Measurements from ENCODE around the gene HOXB4.
"Not testable (repeated sequence)": the region's sequence is repeated elsewhere in the genome, so short reads cannot be mapped to it uniquely, and the experiment has no call there.

HOXB4 gene

GRCh38 chr17:48548523-48549280 lies 29.4 kb downstream of the HOXB4 start:
- DNase-seq (ENCODE audit: low read depth, low spot score): no peak

- no peak for DNase-seq (ENCODE audit: low read depth, low spot score)
Observed at GRCh38 chr17:48547808-48548522, 30.2 kb downstream of the HOXB4 start.

GRCh38 chr17:48546924-48547807 lies 31.0 kb downstream of the HOXB4 start:
- DNase-seq (ENCODE audit: low read depth, low spot score): no peak

- no peak for DNase-seq (ENCODE audit: low read depth, low spot score)
Observed at GRCh38 chr17:48546137-48546923, 31.8 kb downstream of the HOXB4 start.

- no peak for DNase-seq (ENCODE audit: low read depth, low spot score)
Observed at GRCh38 chr17:48545539-48545938, 32.6 kb downstream of the HOXB4 start.

- DNase-seq (ENCODE audit: low read depth, low spot score): no peak
Observed at GRCh38 chr17:48545022-48545375, 33.2 kb downstream of the HOXB4 start, which contains the start of gene HOXB2. Gene HOXB2 (minus strand): TSS chr17:48545109. CDS start chr17:48544911, 198 bp downstream.

- DNase-seq (ENCODE audit: low read depth, low spot score): no peak
Observed at GRCh38 chr17:48544349-48545021, 33.7 kb downstream of the HOXB4 start.

- no peak for DNase-seq (ENCODE audit: low read depth, low spot score)
Observed at GRCh38 chr17:48543854-48544348, 34.2 kb downstream of the HOXB4 start.

- DNase-seq (ENCODE audit: low read depth, low spot score): no peak
Observed at GRCh38 chr17:48543107-48543853, 34.9 kb downstream of the HOXB4 start.

- no peak for DNase-seq (ENCODE audit: low read depth, low spot score)
Observed at GRCh38 chr17:48542698-48543106, 35.4 kb downstream of the HOXB4 start.

GRCh38 chr17:48542114-48542656 lies 36.0 kb downstream of the HOXB4 start:
- no peak for DNase-seq (ENCODE audit: low read depth, low spot score)

- DNase-seq (ENCODE audit: low read depth, low spot score): no peak
Observed at GRCh38 chr17:48541577-48542113, 36.5 kb downstream of the HOXB4 start.

GRCh38 chr17:48541036-48541576 lies 37.0 kb downstream of the HOXB4 start:
- DNase-seq (ENCODE audit: low read depth, low spot score): no peak

- no peak for DNase-seq (ENCODE audit: low read depth, low spot score)
Observed at GRCh38 chr17:48540213-48540612, 37.9 kb downstream of the HOXB4 start.

GRCh38 chr17:48539177-48539576 lies 39.0 kb downstream of the HOXB4 start:
- no peak for DNase-seq (ENCODE audit: low read depth, low spot score)

GRCh38 chr17:48537316-48537715 lies 40.8 kb downstream of the HOXB4 start:
- no peak for DNase-seq (ENCODE audit: low read depth, low spot score)

GRCh38 chr17:48535793-48536559 lies 42.2 kb downstream of the HOXB4 start:
- not testable (repeated sequence) for DNase-seq (ENCODE audit: low read depth, low spot score)

- no peak for DNase-seq (ENCODE audit: low read depth, low spot score)
Observed at GRCh38 chr17:48532261-48532660, 45.9 kb downstream of the HOXB4 start.
